ENCODE results near the gene GGPS1.

DNA sequence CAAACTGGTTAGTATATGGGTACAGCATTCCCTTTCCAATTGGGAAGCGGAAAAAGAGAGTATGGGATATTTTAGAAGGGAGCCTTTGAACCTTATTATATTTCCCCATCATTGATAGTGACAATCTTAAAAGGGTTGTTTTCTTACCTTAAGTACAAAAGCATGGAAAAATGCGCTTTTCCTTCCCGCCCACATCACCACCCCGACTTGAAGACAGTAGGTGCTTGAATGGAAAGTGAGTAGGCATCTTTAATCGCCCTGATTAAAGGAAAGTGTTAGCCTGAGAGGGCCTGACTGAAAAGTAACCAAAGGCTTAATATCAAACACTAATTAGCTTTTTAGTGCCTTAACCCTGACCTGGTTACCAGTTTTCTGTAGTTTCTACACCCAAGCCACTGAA lies 15.4 kb downstream of the GGPS1 start:
- TF ChIP-seq POLR2A (IDR thresholded peaks at IDR 0.05) = no peak
- TF ChIP-seq, protein P1, sequence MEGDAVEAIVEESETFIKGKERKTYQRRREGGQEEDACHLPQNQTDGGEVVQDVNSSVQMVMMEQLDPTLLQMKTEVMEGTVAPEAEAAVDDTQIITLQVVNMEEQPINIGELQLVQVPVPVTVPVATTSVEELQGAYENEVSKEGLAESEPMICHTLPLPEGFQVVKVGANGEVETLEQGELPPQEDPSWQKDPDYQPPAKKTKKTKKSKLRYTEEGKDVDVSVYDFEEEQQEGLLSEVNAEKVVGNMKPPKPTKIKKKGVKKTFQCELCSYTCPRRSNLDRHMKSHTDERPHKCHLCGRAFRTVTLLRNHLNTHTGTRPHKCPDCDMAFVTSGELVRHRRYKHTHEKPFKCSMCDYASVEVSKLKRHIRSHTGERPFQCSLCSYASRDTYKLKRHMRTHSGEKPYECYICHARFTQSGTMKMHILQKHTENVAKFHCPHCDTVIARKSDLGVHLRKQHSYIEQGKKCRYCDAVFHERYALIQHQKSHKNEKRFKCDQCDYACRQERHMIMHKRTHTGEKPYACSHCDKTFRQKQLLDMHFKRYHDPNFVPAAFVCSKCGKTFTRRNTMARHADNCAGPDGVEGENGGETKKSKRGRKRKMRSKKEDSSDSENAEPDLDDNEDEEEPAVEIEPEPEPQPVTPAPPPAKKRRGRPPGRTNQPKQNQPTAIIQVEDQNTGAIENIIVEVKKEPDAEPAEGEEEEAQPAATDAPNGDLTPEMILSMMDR (IDR thresholded peaks at IDR 0.05) = no peak
